Body of pancreas (tissue), 4 donors: ENCODE results near the gene GABRR1. TPM values are rescaled to one million over a fixed set of nuclear protein-coding genes. Genes with fewer than 3 reads are reported as not detected.
A peak's percentile ranks its signal among the peaks of the same experiment; 100 is the strongest.

Experiments
- ATAC-seq: fragments of 150-250 bp; one replicate; pipeline ENCODE4 v1.9.1; 2016
- DNase-seq, 4 donors: peaks; one replicate each; pipeline ENCODE4 v3.0.0-alpha.2; 2019
- H3K27ac ChIP-seq, 4 donors: fragments of 200-600 bp; sonication (generic); 1 replicate in 3 of 4; 2 replicates in 1 of 4; pipeline versions ENCODE4 v1.5.1 to v1.6.1; 2016 to 2019; ENCODE audit warnings: mild to moderate bottlenecking in 1 of 4, mixed read lengths in 1 of 4, moderate library complexity in 1 of 4
- H3K27me3 ChIP-seq, 2 donors: fragments of 200-600 bp; sonication (generic); one replicate each; pipeline ENCODE4 v1.6.0; 2016; ENCODE audit warnings: mild to moderate bottlenecking in 1 of 2
- H3K36me3 ChIP-seq, 2 donors: fragments of 200-600 bp; sonication (generic); replicated peaks in 1 of 2; 2 replicates each; pipeline ENCODE4 v1.5.1; 2016; ENCODE audit warnings: low read depth in 2 of 2; ENCODE audit not compliant: insufficient read depth in 1 of 2
- H3K4me1 ChIP-seq: fragments of 200-600 bp; sonication (generic); one replicate; pipeline ENCODE4 v1.6.0; 2016
- H3K4me3 ChIP-seq, 2 donors: fragments of 200-600 bp; sonication (generic); 1 replicate in 1 of 2; 2 replicates in 1 of 2; pipeline ENCODE4 v1.5.1; 2016 to 2019
- H3K9me3 ChIP-seq, 3 donors: fragments of 200-600 bp; sonication (generic); 1 replicate in 2 of 3; 2 replicates in 1 of 3; pipeline ENCODE4 v1.5.1; 2016
- POLR2A ChIP-seq, 3 donors: fragments of 450-650 bp; IDR thresholded peaks; one replicate each; pipeline ENCODE4 v1.6.1; 2016; ENCODE audit warnings: antibody characterized with exemption in 3 of 3, mild to moderate bottlenecking in 2 of 3
- WGBS, 2 donors: methylation state at CpG; one replicate each; pipeline ENCODE4 v1.1.5; 2017; 5-methylcytosine and 5-hydroxymethylcytosine counted together
- intact Hi-C: fragments of 100-400 bp; cut with DNase I; formaldehyde crosslinking; loops from one replicate; pipeline ENCODE4 v1.15.1; 2023
- total RNA-seq, 2 donors: library from RNA; depleted of rRNA; stranded (reverse); fragments of >200 nt; gene quantifications; one replicate each; pipeline ENCODE4 v1.1.0, GENCODE V29; 2016
- TF ChIP-seq, protein P1 (sequence below), 7 experiments: fragments of 450-650 bp in 4 of 7; fragments of 200-600 bp in 3 of 7; sonication (generic) in 3 of 7; IDR thresholded peaks; one replicate each; pipeline ENCODE4 v1.5.1; 2016 to 2019; ENCODE audit warnings: antibody characterized with exemption in 7 of 7

GABRR1 gene
- total RNA-seq, 2 donors from 2014 or later = not detected

DNA sequence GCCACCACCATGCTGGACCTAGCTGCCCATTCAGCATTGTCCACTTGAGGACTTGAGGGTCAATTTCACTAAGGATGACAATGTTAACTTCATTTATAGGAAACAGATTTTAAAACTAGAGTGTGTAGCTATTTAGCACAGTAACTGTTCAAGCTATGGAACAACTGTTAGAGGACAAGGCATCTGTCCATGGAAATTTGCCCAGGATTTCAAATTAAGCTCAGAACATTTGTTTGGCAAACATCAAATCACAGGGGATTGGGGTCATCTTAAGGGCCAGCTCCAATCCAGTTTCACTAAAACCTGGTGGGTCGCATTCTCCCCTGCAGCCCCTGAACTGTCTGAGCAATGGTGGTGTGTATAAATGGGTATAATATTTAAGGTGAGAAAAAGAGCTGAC, 36.2 kb downstream of the GABRR1 start:
- H3K36me3 ChIP-seq = no peaks in the 10 kb centered on the region
- WGBS, 2 donors = 75 to 100% methylated on average over 1 of the region's 1 CpG
- intact Hi-C loops = no loop called here
- H3K4me1 ChIP-seq = no peaks in the 10 kb centered on the region
- no peak overlapping the region for H3K4me3 ChIP-seq
- no peak for TF ChIP-seq POLR2A (IDR thresholded peaks at IDR 0.05)
- TF ChIP-seq, protein P1, sequence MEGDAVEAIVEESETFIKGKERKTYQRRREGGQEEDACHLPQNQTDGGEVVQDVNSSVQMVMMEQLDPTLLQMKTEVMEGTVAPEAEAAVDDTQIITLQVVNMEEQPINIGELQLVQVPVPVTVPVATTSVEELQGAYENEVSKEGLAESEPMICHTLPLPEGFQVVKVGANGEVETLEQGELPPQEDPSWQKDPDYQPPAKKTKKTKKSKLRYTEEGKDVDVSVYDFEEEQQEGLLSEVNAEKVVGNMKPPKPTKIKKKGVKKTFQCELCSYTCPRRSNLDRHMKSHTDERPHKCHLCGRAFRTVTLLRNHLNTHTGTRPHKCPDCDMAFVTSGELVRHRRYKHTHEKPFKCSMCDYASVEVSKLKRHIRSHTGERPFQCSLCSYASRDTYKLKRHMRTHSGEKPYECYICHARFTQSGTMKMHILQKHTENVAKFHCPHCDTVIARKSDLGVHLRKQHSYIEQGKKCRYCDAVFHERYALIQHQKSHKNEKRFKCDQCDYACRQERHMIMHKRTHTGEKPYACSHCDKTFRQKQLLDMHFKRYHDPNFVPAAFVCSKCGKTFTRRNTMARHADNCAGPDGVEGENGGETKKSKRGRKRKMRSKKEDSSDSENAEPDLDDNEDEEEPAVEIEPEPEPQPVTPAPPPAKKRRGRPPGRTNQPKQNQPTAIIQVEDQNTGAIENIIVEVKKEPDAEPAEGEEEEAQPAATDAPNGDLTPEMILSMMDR (IDR thresholded peaks at IDR 0.05) = no peak
- H3K9me3 ChIP-seq = no peaks in the 10 kb centered on the region
- DNase-seq = no peak
- no peak overlapping the region for H3K27ac ChIP-seq
- no peaks in the 10 kb centered on the region for H3K27me3 ChIP-seq
- ATAC-seq = no peak

DNA sequence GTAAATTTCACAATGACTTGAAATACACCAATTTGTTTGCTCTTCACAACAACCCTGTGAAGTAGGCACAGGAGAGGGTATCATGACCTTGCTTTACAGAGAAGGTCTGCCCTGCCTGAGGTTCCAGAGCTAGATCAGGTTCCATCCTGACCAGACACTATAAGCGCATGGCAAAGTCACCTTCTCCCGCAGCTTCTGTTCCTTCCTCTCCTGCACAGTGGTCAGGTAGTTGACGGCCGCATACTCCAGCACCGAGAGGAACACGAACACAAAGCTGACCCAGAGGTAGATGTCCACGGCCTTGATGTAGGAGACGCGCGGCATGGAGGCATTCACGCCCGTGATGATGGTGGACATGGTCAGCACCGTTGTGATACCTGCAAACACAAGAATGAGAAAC, 37.0 kb downstream of the GABRR1 start:
- no peaks in the 10 kb centered on the region for H3K27me3 ChIP-seq
- 86 to 87% methylated on average over 13 of the region's 13 CpGs for WGBS, 2 donors
- TF ChIP-seq, protein P1 (IDR thresholded peaks at IDR 0.05) = no peak
- no peak for TF ChIP-seq POLR2A (IDR thresholded peaks at IDR 0.05)

DNA sequence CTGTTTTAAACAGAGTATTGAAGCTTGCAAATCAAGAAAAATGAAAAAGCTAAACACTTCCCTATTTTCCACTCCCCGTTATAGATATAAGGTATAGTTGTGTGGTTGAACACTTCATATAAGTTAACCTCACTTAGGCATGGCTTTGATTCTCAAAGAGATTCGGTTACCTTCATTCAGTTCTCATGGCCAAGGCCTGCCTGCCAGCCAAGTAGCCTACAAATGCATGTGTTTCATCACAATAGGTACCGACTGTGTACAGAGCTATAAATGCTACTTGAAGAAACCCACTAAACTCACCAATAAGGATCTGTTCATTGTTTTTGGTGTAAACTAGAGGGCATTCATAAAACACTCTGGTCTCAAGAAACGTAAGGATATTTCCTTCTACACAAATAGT, 43.5 kb downstream of the GABRR1 start:
- WGBS, 2 donors = 82 to 88% methylated on average over 4 of the region's 4 CpGs
- intact Hi-C loops = no loop called here
- TF ChIP-seq POLR2A (IDR thresholded peaks at IDR 0.05) = no peak
- TF ChIP-seq, protein P1 (IDR thresholded peaks at IDR 0.05) = no peak

More for the DNA sequence above, 37.0 kb downstream of the GABRR1 start:
- no peak overlapping the region for H3K4me3 ChIP-seq
- no peaks in the 10 kb centered on the region for H3K36me3 ChIP-seq
- DNase-seq (no peak), ATAC-seq (no peak)
- H3K9me3 ChIP-seq = no peaks in the 10 kb centered on the region
- no peak overlapping the region for H3K27ac ChIP-seq
- intact Hi-C loops = no loop called here
- H3K4me1 ChIP-seq = no peaks in the 10 kb centered on the region

DNA sequence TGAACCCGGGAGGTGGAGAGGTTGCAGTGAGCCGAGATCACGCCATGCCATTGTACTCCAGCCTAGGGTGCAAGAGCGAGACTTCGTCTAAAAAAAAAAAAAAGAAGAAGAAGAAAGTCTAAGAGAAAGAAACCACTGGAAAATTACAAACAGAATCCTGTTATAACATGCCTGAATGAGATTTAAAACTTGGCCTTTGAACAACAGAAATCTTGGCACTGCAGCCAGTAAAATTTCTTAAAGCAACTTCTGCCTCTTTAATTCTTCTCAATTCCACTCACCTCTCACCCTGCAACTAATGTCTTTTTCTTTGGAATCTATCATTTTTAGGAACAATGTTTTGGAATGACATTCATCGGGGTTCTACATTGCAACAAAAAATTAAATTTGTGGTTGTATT, 45.0 kb downstream of the GABRR1 start:
- no peak for DNase-seq
- H3K9me3 ChIP-seq = no peaks in the 10 kb centered on the region
- intact Hi-C loops = no loop called here

More for the DNA sequence above, 43.5 kb downstream of the GABRR1 start:
- DNase-seq (no peak), ATAC-seq (no peak)
- no peaks in the 10 kb centered on the region for H3K4me1 ChIP-seq
- no peaks in the 10 kb centered on the region for H3K27me3 ChIP-seq
- no peaks in the 10 kb centered on the region for H3K36me3 ChIP-seq
- no peaks in the 10 kb centered on the region for H3K9me3 ChIP-seq
- no peak overlapping the region for H3K27ac ChIP-seq
- no peak overlapping the region for H3K4me3 ChIP-seq

DNA sequence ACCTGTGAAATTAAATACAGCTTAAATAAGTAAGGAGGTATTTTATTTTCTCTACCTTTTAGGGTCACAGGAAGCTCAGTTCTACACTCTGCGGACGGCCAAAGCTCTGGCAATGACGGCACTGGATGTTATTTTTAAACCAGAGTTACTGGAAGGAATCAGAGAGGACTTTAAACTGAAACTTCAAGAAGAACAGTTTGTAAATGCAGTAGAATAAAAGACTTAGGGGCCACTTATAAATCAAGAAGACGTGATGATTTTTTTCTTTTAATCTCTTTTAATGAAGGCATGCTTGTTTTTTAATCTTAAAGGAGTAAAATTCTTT, 55.1 kb downstream of the GABRR1 start:
- peaks cover 0 to 13% of the 10 kb centered on the region in 2 donors for H3K36me3 ChIP-seq
- H3K27me3 ChIP-seq = no peaks in the 10 kb centered on the region
- ATAC-seq = peak; percentile 30
- DNase-seq = no peak
- H3K4me1 ChIP-seq = no peaks in the 10 kb centered on the region
- intact Hi-C loops = no loop called here
- TF ChIP-seq, protein P1 (IDR thresholded peaks at IDR 0.05) = no peak
- no peak overlapping the region for H3K4me3 ChIP-seq
- WGBS, 2 donors = 85 to 90% methylated on average over 4 of the region's 4 CpGs
- H3K27ac ChIP-seq = no peak overlapping the region
- H3K9me3 ChIP-seq = no peaks in the 10 kb centered on the region

More for the DNA sequence above, 45.0 kb downstream of the GABRR1 start:
- no peak overlapping the region for H3K4me3 ChIP-seq
- H3K27me3 ChIP-seq = no peaks in the 10 kb centered on the region
- no peak for ATAC-seq
- H3K4me1 ChIP-seq = no peaks in the 10 kb centered on the region
- H3K36me3 ChIP-seq = no peaks in the 10 kb centered on the region
- TF ChIP-seq, protein P1 (IDR thresholded peaks at IDR 0.05) = no peak
- TF ChIP-seq POLR2A (IDR thresholded peaks at IDR 0.05) = no peak
- 75 to 78% methylated on average over 6 of the region's 6 CpGs for WGBS, 2 donors
- H3K27ac ChIP-seq = no peak overlapping the region
